ENCODE results near the gene HEPACAM.
"Not testable (repeated sequence)": the region's sequence is repeated elsewhere in the genome, so short reads cannot be mapped to it uniquely, and the experiment has no call there.

Gene HEPACAM, protein sequence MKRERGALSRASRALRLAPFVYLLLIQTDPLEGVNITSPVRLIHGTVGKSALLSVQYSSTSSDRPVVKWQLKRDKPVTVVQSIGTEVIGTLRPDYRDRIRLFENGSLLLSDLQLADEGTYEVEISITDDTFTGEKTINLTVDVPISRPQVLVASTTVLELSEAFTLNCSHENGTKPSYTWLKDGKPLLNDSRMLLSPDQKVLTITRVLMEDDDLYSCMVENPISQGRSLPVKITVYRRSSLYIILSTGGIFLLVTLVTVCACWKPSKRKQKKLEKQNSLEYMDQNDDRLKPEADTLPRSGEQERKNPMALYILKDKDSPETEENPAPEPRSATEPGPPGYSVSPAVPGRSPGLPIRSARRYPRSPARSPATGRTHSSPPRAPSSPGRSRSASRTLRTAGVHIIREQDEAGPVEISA

GRCh38 chr11:124935548-124936514, at the start of gene HEPACAM:
Gene HEPACAM, minus strand, starts transcription at chr11:124936047. Its CDS starts 41 bp downstream, at chr11:124936006.
- no peak for DNase-seq

- DNase-seq = no peak
Measured at GRCh38 chr11:124984512-124984854, 48.6 kb upstream of the HEPACAM start.

- DNase-seq = no peak
Measured at GRCh38 chr11:124983674-124984511, 48.0 kb upstream of the HEPACAM start.

DNA sequence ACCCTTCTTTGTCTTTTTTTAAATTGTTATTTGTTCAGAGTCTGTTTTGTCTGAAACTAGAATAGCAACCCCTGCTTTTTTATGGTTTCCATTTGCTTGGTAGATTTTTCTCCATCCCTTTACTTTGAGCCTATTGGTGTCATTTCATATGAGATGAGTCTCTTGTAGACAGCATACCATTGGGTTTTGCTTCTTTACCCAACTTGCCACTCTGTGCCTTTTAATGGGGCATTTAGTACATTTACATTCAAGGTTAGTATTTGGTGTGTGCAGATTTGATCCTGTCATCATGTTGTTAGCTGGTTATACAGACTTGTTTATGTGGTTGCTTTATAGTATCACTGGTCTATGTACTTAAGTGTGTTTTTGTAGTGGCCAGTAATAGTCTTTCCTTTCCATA, 46.2 kb upstream of the HEPACAM start:
- no peak for DNase-seq

DNA sequence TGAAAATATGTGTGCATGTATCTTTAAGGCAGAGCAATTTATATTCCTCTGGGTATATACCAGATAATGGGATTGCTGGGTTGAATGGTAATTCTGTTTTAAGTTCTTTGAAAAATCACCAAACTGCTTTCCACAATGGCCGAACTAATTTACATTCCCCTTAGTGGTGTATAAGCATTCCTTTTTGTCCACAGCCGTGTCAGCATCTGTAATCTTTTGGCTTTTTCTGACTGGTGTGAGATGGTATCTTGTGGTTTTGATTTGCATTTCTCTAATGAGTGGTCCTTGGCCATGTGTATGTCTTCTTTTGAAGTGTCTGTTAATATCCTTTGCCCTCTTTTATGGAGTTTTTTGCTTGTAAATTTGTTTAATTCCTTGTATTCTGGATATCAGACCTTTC, 42.5 kb upstream of the HEPACAM start:
- no peak for DNase-seq

GRCh38 chr11:124977006-124977405, 41.2 kb upstream of the HEPACAM start:
- no peak for DNase-seq

GRCh38 chr11:124976531-124976930, 40.7 kb upstream of the HEPACAM start:
- DNase-seq = no peak

DNA sequence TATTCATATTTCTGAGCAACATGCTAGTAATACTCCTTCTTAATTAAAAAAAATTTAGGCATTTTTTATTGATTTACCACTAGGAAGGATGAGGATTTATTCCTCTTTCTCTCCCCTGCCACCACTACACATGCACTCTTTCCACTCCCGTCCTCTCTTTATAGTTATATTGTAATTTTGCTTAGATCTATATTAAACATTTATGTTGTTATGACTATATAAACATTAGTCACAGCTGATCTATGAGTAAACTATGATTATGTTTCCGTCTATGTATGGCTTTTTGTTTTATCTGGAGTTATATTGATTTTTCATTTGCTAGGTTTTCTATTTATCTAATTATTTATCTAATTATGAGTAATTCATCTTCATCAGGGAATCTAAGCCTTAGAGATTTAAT, 36.0 kb upstream of the HEPACAM start:
- no peak for DNase-seq

GRCh38 chr11:124970925-124971324, 35.1 kb upstream of the HEPACAM start:
- no peak for DNase-seq

- not testable (repeated sequence) for DNase-seq
Measured at GRCh38 chr11:124968197-124968596, 32.4 kb upstream of the HEPACAM start.

DNA sequence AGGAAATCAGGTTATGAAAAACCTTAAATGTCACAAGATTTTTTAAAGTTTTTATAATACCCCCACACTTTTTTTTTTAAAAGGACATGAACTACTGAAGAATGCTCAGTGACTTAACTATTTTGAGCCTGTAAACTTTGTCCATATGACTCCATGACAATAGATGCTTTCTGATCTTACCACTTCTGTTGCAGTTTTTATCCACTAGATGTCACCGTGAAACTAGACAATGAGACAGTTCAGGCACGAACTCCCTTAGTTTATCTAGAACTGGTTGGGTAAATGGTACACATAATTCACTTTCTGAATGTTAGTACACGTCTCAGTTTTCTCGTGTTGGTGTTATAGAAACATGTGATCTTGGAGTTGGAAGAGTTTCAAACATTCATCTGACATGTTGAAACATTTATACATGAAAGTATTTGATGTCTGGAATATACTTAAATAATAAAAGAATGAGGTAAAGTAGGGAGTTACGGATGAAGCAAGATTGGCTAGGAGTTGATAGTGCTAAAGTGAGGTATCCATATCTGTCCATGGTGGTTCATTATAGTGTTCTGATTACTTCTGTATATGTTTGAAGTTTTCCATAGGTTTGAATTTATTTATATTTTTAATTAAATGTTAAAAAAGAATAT, 26.2 kb upstream of the HEPACAM start:
- peak; percentile 26 for DNase-seq

DNA sequence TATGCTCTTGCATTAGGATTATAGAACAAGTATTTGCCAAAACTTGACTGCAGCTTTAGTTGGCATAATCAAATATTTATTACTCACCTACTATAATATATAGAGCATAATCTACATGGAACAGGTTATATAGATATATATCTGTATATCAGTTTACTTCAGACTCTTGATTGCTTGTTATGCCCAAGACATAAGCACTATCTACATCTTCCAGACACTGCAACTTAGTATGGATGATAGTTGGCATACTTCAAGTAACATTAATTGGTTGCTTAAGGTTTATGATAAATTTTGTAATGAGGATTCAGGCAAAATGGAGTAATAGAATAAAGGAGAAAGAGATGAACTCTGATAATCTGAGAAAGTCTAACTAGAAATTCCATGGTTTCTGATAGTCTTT, 19.2 kb upstream of the HEPACAM start:
- DNase-seq = no peak

- DNase-seq = no peak
Measured at GRCh38 chr11:124954590-124954955, 18.7 kb upstream of the HEPACAM start.

- peak; percentile 99 for DNase-seq
Measured at GRCh38 chr11:124953753-124954589, 18.1 kb upstream of the HEPACAM start, which contains the start of gene CCDC15. Gene CCDC15, plus strand, starts transcription at chr11:124954202. Its CDS starts 531 bp downstream, at chr11:124954733.

DNA sequence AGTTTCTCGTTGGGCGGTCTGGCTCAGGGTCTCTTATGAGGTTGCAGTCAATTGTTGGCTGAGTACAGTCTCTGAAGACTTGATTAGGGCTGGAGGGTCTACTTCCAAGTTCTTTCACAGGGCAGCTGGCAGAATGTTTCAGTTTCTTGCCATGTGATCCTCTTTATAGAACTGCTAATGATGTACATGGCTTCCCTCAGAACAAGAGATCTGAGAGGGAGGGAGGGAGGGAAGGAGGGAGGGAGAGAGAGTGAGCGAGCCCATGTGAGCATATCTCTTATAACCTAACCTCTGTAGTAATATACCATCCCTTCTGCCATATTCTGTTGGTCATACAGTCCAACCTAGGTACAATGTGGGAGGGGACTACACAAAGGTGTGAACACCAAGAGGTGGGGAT, 15.5 kb upstream of the HEPACAM start:
- DNase-seq = no peak

DNA sequence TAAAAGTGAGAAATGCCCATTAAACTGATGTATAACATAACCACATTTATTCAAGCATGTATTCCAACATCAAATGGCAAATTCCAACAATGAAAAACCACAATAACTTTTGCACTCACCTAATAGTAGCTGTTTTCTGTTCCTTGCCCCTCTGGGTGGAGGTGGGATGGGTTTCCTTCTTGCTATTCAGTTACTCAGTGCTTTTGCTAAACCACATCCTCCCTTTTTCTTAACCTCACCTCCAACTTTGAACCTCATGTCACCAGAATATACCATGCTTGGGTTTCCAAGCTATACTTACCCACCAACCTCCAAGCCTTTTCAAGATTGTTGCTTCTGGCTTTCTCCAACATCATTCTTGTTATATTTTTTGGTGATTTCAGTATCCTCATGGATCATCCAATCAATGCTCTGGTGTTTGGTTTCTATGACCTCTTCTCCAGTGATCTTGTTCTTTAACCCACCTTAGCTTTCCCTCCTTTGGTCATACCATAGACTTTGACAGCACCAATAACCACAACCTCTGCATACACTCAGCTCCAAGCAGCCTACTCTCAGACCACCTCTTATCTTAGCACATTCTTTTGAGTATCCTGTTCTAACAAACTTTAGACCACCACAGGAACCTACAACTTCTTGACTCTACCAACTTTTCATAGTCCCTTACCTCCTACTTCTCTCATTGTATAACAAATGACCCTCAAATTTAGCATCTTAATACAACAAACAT, 14.9 kb upstream of the HEPACAM start:
- no peak for DNase-seq

DNA sequence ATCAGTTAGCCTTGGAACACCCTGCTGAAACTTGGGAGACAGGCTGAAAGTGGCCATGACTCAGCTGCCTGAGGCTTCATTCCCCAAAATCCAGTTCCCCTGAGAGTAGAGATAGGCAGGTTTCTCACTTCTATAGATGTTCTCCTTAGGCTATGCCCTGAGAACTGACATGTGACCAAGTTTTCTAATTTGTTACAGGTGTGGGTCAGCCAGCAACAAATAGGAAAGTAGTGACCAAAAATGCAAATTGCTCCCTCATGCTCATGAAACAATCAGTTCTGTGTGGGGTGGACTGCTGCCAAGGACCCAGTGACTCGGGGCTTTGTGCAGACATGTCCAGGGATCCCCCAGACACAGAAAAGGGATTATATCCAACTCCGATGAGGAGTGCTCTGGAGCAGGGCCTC, 10.9 kb upstream of the HEPACAM start:
- DNase-seq = no peak

GRCh38 chr11:124945826-124946225, 10.0 kb upstream of the HEPACAM start:
- DNase-seq = no peak

GRCh38 chr11:124944565-124944964, 8.7 kb upstream of the HEPACAM start:
- DNase-seq = no peak

GRCh38 chr11:124943741-124944140, 7.9 kb upstream of the HEPACAM start:
- DNase-seq = no peak

- DNase-seq = no peak
Measured at GRCh38 chr11:124943254-124943616, 7.4 kb upstream of the HEPACAM start.

Data from NCI-H1092 (cell line).